Liver (tissue), 3 donors: ENCODE measurements around the gene SMAD6.

Experiments used
- CTCF ChIP-seq: fragments of 150-350 bp; IDR thresholded peaks from 2 replicates; pipeline ENCODE4 v1.5.1; 2017; ENCODE audit warnings: improper control_type of control experiment, low read depth, low read length; ENCODE audit not compliant: missing input control
- GABPA ChIP-seq, 2 donors: IDR thresholded peaks in 1 of 2; conservative IDR thresholded peaks in 1 of 2; 2 replicates each; pipeline ENCODE4 v1.6.1; 2016; ENCODE audit warnings: antibody characterized with exemption in 2 of 2, mild to moderate bottlenecking in 1 of 2, moderate library complexity in 1 of 2
- NR2F2 ChIP-seq: IDR thresholded peaks from 2 replicates; pipeline ENCODE4 v1.6.1; 2016; ENCODE audit warnings: antibody characterized with exemption
- TAF1 ChIP-seq: conservative IDR thresholded peaks from 2 replicates; pipeline ENCODE4 v1.6.1; 2016; ENCODE audit warnings: antibody characterized with exemption, mild to moderate bottlenecking
- YY1 ChIP-seq: IDR thresholded peaks from 2 replicates; pipeline ENCODE4 v1.6.1; 2016; ENCODE audit warnings: antibody characterized with exemption, mild to moderate bottlenecking
- TF ChIP-seq, protein P1 (sequence below): IDR thresholded peaks from 2 replicates; pipeline ENCODE4 v1.6.1; 2016; ENCODE audit warnings: antibody characterized with exemption, mild to moderate bottlenecking
- TF ChIP-seq, protein P2 (sequence below): IDR thresholded peaks from 2 replicates; pipeline ENCODE4 v1.6.1; 2016; ENCODE audit warnings: antibody characterized with exemption
- donor health status: healthy.
- donor health status: healthy.

DNA sequence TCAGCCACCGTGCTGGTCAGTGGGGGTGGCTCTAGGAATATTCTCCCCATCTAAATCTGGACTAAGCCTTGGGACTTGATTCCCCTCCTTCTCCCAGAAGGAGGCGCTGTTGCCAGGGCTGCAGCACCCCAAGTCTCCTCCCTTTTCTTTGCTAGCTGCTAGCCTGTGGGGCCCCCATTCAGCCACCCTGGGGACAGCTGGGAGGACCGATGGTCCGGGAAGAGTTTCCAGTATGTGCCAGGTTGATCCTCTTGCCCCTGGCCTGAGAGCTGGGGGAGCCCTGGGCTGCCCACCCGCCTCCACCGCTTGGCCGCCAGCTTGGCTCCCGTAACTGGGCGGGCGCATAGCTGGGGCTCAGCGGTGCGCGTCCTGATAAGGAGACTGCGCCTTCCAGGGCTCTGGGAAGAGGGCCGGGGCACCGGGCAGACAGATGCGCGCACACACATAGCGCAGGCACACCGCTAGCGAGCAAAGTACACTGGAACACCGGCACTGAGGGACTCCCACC, 4.2 kb downstream of the SMAD6 start:
- TF ChIP-seq CTCF (peak; percentile 24), YY1 (no peak), TAF1 (no peak), GABPA (IDR thresholded peaks at IDR 0.05 in 1 of 2, conservative IDR thresholded peaks at IDR 0.05 in 1 of 2) (no peak), NR2F2 (no peak)
- TF ChIP-seq, protein P1, sequence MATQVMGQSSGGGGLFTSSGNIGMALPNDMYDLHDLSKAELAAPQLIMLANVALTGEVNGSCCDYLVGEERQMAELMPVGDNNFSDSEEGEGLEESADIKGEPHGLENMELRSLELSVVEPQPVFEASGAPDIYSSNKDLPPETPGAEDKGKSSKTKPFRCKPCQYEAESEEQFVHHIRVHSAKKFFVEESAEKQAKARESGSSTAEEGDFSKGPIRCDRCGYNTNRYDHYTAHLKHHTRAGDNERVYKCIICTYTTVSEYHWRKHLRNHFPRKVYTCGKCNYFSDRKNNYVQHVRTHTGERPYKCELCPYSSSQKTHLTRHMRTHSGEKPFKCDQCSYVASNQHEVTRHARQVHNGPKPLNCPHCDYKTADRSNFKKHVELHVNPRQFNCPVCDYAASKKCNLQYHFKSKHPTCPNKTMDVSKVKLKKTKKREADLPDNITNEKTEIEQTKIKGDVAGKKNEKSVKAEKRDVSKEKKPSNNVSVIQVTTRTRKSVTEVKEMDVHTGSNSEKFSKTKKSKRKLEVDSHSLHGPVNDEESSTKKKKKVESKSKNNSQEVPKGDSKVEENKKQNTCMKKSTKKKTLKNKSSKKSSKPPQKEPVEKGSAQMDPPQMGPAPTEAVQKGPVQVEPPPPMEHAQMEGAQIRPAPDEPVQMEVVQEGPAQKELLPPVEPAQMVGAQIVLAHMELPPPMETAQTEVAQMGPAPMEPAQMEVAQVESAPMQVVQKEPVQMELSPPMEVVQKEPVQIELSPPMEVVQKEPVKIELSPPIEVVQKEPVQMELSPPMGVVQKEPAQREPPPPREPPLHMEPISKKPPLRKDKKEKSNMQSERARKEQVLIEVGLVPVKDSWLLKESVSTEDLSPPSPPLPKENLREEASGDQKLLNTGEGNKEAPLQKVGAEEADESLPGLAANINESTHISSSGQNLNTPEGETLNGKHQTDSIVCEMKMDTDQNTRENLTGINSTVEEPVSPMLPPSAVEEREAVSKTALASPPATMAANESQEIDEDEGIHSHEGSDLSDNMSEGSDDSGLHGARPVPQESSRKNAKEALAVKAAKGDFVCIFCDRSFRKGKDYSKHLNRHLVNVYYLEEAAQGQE = no peak
- TF ChIP-seq, protein P2, sequence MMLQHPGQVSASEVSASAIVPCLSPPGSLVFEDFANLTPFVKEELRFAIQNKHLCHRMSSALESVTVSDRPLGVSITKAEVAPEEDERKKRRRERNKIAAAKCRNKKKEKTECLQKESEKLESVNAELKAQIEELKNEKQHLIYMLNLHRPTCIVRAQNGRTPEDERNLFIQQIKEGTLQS = no peak
